HT-29 (cell line): ENCODE measurements around the gene EGFL8. TPM values are rescaled to one million over a fixed set of nuclear protein-coding genes. Genes with fewer than 3 reads are reported as not detected.
A peak's percentile ranks its signal among the peaks of the same experiment; 100 is the strongest.

Experiments used
- DNase-seq: peaks from one replicate; pipeline ENCODE4 v3.0.0-alpha.2; 2015; ENCODE audit warnings: low spot score
- total RNA-seq: library from RNA; depleted of rRNA; stranded (reverse); fragments of >200 nt; shearing (Covaris generic); gene quantifications from 2 replicates; pipeline ENCODE4 v1.2.3, GENCODE V29; 2014

The EGFL8 gene
- total RNA-seq, 1 experiment from 2014 or later, result 4.5 TPM

- DNase-seq, result no peak
Measured at GRCh38 chr6:32167761-32168262, 3.4 kb downstream of the EGFL8 start.

- DNase-seq, result no peak
Measured at GRCh38 chr6:32168350-32168749, 4.0 kb downstream of the EGFL8 start.

GRCh38 chr6:32168807-32169591 is 4.6 kb downstream of the EGFL8 start:
- DNase-seq, result no peak

- DNase-seq, result no peak
Measured at GRCh38 chr6:32170294-32170693, 5.9 kb downstream of the EGFL8 start.

- DNase-seq, result no peak
Measured at GRCh38 chr6:32171234-32171633, 6.8 kb downstream of the EGFL8 start.

- DNase-seq, result peak; percentile 22
Measured at GRCh38 chr6:32173051-32173727, 8.8 kb downstream of the EGFL8 start.

GRCh38 chr6:32174416-32174815 is 10.0 kb downstream of the EGFL8 start:
- DNase-seq, result no peak

- DNase-seq, result no peak
Measured at GRCh38 chr6:32175322-32175710, 10.9 kb downstream of the EGFL8 start.

- peak; percentile 93 for DNase-seq
Measured at GRCh38 chr6:32175711-32176475, 11.5 kb downstream of the EGFL8 start, which contains the start of gene AGPAT1. Gene AGPAT1 (minus strand): TSS chr6:32176084. CDS start chr6:32171496, 4,588 bp downstream.

- no peak for DNase-seq
Measured at GRCh38 chr6:32176476-32177182, 12.2 kb downstream of the EGFL8 start.

GRCh38 chr6:32177183-32177787 is 12.9 kb downstream of the EGFL8 start:
- DNase-seq, result no peak

GRCh38 chr6:32177788-32178546 is 13.6 kb downstream of the EGFL8 start, which contains the start of gene RNF5:
Gene RNF5 (plus strand): TSS chr6:32178405. CDS start chr6:32178512, 107 bp downstream.
- DNase-seq, result peak; percentile 99

GRCh38 chr6:32178547-32179440 is 14.4 kb downstream of the EGFL8 start:
- peak; percentile 24 for DNase-seq

- no peak for DNase-seq
Measured at GRCh38 chr6:32179766-32180405, 15.5 kb downstream of the EGFL8 start.

GRCh38 chr6:32181148-32181702 is 16.8 kb downstream of the EGFL8 start:
- DNase-seq, result no peak

GRCh38 chr6:32181915-32182529 is 17.6 kb downstream of the EGFL8 start:
- DNase-seq, result no peak

GRCh38 chr6:32182555-32182981 is 18.2 kb downstream of the EGFL8 start:
- DNase-seq, result no peak

- DNase-seq, result no peak
Measured at GRCh38 chr6:32183030-32183429, 18.6 kb downstream of the EGFL8 start.
